GM10266 (cell line): ENCODE results near the gene NMT2.

ENCODE experiments used
- DNase-seq: peaks from one replicate; pipeline ENCODE4 v3.0.0; 2012; ENCODE audit errors: extremely low spot score
- CTCF ChIP-seq: IDR thresholded peaks from 2 replicates; pipeline ENCODE4 v1.5.1; 2012; ENCODE audit warnings: mild to moderate bottlenecking, low read depth; ENCODE audit not compliant: control insufficient read depth, insufficient read depth; ENCODE audit errors: missing control alignments

The NMT2 gene

DNA sequence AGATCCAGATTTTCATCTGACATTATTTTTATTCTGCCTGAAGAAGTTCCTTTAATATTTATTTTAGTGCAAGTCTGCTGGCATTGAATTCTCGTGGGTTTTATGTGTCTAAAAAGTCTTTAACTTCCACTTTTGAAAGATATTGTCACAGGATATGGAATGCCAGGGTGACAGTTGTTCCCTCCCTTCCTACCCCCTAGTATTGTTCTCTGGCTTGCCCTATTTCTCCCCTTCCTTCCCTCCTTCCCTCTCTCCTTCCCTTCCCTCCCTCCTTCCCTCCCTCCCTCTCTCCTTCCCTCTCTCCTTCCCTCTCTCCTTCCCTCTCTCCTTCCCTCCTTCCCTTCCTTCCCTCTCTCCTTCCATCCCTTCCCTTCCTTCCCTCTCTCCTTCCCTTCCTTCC lies 109.8 kb downstream of the NMT2 start:
- TF ChIP-seq CTCF, result no peak
- no peak for DNase-seq
